ENCODE results near the gene ZNF516.
A peak's percentile ranks its signal among the peaks of the same experiment; 100 is the strongest.

ZNF516 gene

DNA sequence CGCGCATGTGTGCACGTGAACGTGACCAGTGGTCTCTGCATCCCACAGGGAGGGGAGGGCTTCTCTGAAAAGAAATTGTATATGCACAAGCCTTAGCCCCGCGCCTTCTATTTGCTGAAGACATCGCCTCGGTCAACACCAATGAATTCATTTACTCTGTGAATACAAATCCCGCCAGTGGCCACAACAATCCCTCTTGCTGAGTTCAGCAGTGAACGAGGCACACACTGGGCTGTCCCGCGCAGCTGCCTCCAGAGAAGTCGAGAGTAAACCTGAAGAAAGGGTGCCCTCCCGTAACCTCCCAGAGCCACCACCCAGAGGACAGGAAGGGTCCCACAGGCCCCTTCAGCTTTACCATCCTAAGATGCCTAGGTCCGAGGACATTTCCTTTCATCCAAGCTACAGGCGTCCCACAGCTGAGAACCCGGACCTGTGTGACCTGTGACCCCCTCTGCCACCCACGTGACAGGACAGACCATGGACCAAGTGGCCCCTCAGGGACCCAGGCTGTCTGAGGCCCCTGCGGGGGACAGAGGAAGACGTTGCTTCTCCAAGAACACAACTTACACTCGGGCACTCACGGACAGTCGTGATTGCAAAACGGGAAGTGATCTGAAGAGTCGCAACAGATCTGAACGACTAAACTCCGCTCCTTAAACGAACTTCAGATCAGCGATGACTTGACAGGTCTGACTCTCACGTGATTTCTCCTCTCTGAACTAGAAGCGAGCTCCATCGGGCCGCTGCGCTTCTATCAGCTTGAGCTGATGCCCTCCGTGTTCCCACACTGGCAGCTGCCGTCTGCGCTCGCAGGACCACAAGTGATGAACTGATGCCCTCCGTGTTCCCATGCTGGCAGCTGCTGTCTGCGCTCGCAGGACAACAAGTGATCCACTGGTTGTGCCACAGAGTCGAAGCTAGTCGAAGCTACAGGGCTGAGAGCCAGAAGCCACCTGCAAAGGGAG is 92.7 kb downstream of the ZNF516 start:
- no peak for DNase-seq (ENCODE audit: low read depth)
- no peak for TF ChIP-seq CTCF (conservative IDR thresholded peaks at IDR 0.05; ENCODE audit: low read length)
- H3K4me3 ChIP-seq (ENCODE audit: low read length), result no peak overlapping the region

DNA sequence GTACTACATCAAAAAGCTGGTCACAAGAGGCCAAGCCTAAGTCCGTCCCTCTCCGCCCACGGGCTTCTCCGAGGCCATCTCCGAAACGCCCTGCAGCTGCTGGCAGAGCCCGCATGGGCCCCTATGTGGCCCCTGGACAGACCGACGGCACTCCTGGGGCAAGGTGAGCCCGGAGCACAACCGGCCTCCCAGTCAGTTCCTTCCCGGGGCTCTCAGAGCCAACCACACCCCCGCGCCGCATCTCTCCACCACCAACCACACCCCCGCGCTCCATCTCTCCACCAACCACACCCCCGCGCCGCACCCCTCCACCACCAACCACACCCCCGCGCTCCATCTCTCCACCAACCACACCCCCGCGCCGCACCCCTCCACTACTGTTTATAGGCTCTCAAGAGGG is 93.5 kb downstream of the ZNF516 start:
- no peak for TF ChIP-seq CTCF (conservative IDR thresholded peaks at IDR 0.05; ENCODE audit: low read length)
- DNase-seq (ENCODE audit: low read depth), result no peak
- H3K4me3 ChIP-seq (ENCODE audit: low read length), result no peak overlapping the region

GRCh38 chr18:76399613-76400391 is 95.2 kb downstream of the ZNF516 start:
- no peak for DNase-seq (ENCODE audit: low read depth)
- TF ChIP-seq CTCF (conservative IDR thresholded peaks at IDR 0.05; ENCODE audit: low read length), result no peak

DNA sequence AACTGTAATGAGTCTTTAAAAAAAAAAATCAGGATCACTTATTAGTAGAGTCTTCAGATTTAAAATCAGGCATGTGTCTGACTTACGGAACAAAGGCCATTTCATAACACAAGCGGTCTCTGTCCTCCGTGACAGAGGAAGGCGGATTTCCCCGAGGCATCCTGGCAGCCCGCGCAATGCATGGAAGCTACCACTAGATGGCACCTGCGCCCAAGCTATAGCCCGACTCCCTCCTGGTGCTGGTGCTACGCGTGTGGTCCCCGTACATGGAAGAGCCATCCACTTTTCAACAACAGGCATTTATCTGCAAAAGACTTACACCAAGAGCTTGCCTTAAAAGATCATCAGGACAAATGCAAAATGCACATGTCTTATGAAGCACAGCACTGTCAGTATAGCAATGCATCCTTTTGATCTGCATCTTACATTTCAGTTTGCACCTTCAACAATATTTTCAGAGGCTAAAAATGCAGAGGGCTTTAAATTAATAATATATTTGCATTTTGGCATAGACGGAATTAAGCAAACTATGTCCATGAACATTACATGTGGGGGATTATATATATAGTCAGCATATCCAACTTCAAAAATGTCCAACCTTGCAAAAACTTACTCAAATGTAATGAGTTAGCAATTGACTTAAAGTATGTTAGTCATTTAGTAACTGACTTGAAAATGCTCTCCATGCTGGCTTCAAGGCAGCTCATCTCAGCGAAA is 96.0 kb downstream of the ZNF516 start:
- peak; percentile 98 for TF ChIP-seq CTCF (conservative IDR thresholded peaks at IDR 0.05; ENCODE audit: low read length)
- no peak overlapping the region for H3K4me3 ChIP-seq (ENCODE audit: low read length)
- peak; percentile 74 for DNase-seq (ENCODE audit: low read depth)

More at GRCh38 chr18:76399613-76400391, 95.2 kb downstream of the ZNF516 start:
- H3K4me3 ChIP-seq (ENCODE audit: low read length), result no peak overlapping the region

DNA sequence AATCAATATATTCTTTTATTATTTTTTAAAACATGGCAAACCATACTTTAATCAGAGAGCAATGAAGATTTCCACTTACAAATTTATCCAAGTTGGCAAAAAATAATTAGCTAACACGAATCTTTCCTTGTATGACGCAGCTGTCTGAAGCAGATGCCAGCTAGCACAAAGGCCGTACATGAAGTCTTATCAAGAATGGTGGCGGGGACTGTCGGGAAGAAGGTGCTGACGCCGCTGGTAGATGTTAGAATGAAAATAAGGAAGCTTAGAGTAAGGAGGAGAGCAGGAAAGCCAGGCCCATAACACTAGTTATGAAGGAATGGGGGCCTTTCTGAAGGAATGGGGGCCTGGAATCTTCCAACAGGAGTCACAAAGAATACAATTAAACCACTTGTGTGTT is 96.7 kb downstream of the ZNF516 start:
- H3K4me3 ChIP-seq (ENCODE audit: low read length), result no peak overlapping the region
- TF ChIP-seq CTCF (conservative IDR thresholded peaks at IDR 0.05; ENCODE audit: low read length), result no peak
- DNase-seq (ENCODE audit: low read depth), result no peak

DNA sequence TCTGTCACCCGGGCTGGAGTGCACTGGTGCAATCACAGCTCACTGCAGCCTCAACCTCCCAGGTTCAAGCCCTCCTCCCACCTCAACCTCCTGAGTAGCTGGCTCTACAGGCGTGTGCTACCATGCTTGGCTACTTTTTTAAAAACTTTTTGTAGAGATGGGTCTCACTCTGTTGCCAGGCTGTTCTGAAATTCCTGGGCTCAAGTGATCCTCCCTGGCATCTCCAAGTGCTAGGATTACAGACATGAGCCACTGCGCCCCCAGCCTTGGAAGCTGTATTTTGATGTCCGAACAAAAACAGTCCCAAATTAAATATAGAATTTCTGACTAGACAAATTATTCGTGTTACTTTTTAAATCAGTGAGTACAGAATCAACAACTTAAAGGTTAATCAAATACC is 97.4 kb downstream of the ZNF516 start:
- no peak for TF ChIP-seq CTCF (conservative IDR thresholded peaks at IDR 0.05; ENCODE audit: low read length)
- DNase-seq (ENCODE audit: low read depth), result no peak
- H3K4me3 ChIP-seq (ENCODE audit: low read length), result no peak overlapping the region
